ENCODE results near the gene IGSF6. TPM values are rescaled to one million over a fixed set of nuclear protein-coding genes. Genes with fewer than 3 reads are reported as not detected.

Gene IGSF6
- total and polyA plus RNA-seq, 2 of the 4 experiments (the other 2 are of a cell fraction): not detected

DNA sequence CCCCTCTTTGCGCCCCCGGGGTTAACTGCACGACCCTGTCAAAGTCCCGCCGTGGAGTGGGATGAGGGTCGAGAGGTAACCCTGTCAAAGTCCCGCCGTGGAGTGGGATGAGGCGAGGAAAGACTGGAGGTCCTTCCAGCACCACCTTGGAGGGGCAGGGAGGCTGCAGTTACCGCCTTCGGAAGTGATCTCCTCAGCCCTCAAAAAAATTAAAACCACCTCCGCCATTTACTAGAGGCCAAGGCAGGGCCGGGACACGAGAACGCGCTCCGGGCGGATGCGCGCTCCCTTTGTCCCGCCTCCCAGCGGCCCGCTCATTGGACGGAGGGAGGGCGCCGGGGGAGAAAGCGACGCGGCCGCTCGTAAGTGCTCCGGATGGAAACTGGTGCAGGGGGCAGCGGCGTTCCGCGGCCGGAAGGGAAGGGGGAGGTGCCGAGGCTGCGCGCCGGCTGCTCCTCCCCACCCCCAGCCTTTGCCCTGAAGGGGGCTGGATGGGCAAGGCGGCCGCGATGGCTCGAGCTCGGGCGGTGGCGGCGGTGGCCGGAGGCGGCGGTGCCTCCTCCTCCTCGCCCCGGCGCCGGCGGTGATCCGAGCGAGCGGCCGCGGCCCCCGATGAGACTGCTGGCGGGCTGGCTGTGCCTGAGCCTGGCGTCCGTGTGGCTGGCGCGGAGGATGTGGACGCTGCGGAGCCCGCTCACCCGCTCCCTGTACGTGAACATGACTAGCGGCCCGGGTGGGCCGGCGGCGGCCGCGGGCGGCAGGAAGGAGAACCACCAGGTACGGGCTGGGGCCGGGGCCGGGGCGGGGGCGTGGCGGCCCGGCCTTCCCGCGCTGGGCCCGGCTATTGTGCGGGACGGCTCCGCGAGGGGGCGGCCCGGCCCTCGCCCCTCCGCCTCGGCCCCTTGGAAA, 53.0 kb downstream of the IGSF6 start, which contains the start of gene METTL9:
Gene METTL9, plus strand, starts transcription at position 456 of the 909 bp plus-strand sequence. Its CDS starts 157 bp downstream, at position 613.
- H2BK120ac ChIP-seq (ENCODE audit: low read depth, low read length): peak within 1 kb of the TSS; percentile 53
- no peaks in the 10 kb centered on the region for H3K9me1 ChIP-seq (ENCODE audit: insufficient read depth, low read length)
- peak; percentile 93 for DNase-seq
- peak within 1 kb of the TSS; percentile 85 for H3K27ac ChIP-seq (ENCODE audit: insufficient read depth, low read length)
- H4K5ac ChIP-seq (ENCODE audit: low read depth, low read length): peak within 1 kb of the TSS; percentile 89
- BruUV-seq (replicated peaks): no TSS peak
- in situ Hi-C loops (cut with MboI; ENCODE audit: low sequenced_read_pairs) (loop anchor here (10.0 kb wide), 1 partner anchor 55 kb away; the partner anchor contains the start of gene IGSF6), dilution Hi-C loops (cut with HindIII; ENCODE audit: low sequenced_read_pairs, unreplicated experiment) (no loop called here), intact Hi-C loops (cut with micrococcal nuclease) (loop anchor here (5.0 kb wide), 1 partner anchor 67 kb away; no protein-coding TSS in a partner anchor)
- TF ChIP-seq CHD1 (IDR thresholded peaks at IDR 0.05; ENCODE audit: low read depth, low read length) (no peak; the same call in 1 of the 2 replicates), POLR2A (IDR thresholded peaks at IDR 0.05; ENCODE audit: low read depth, low read length) (peak; percentile 74), FOS (IDR thresholded peaks at IDR 0.05; ENCODE audit: low read depth, low read length) (no peak), MXI1 (IDR thresholded peaks at IDR 0.05; ENCODE audit: borderline replicate concordance, low read depth, low read length) (peak; percentile 54), BHLHE40 (IDR thresholded peaks at IDR 0.05; ENCODE audit: low read depth, low read length) (peak; percentile 38; the same call in 1 of the 2 replicates), MAZ (IDR thresholded peaks at IDR 0.05; ENCODE audit: borderline replicate concordance, low read depth, low read length) (peak; percentile 95; the same call in 1 of the 2 replicates)
- CTCF ChIA-PET: no interaction called here
- no peak within 1 kb of the TSS for H2BK20ac ChIP-seq (ENCODE audit: low read depth, low read length)
- H3K4me1 ChIP-seq (ENCODE audit: control insufficient read depth, insufficient read depth, low read length): no peaks in the 10 kb centered on the region; the same call in 1 of the 2 replicates
- peak within 1 kb of the TSS; percentile 99 for H3K4ac ChIP-seq (ENCODE audit: low read depth, low read length)
- peak within 1 kb of the TSS; percentile 99 for H3K14ac ChIP-seq (replicated peaks; ENCODE audit: low read depth, low read length)
- H2AK5ac ChIP-seq (ENCODE audit: low read depth, low read length): peak within 1 kb of the TSS; percentile 87
- no peaks in the 10 kb centered on the region for H3K27me3 ChIP-seq (ENCODE audit: control insufficient read depth, insufficient read depth, low read length)
- H3K4me2 ChIP-seq (ENCODE audit: low read depth, low read length): peak within 1 kb of the TSS; percentile 89
- no peak within 1 kb of the TSS for H2BK15ac ChIP-seq (ENCODE audit: low read depth, low read length)
- peak within 1 kb of the TSS; percentile 98 to 99 for H4K8ac ChIP-seq (ENCODE audit: low read depth in 2 of 2, low read length in 2 of 2)
- H3K23ac ChIP-seq (ENCODE audit: low read depth, low read length): peak within 1 kb of the TSS; percentile 96
- H2AFZ ChIP-seq (replicated peaks; ENCODE audit: low read length, poor library complexity): peak within 1 kb of the TSS; percentile 99
- WGBS, 2 experiments (ENCODE audit: extremely low coverage in 2 of 2, insufficient read length in 1 of 2): 1% methylated on average over 37 of the region's 100 CpGs; no CpG with 5 or more reads in 1 of the 2 experiments
- ATAC-seq (ENCODE audit: low read depth): peak; percentile 96
- POLR2A ChIA-PET (ENCODE audit: unreplicated experiment): no interaction called here
- H2AK9ac ChIP-seq (replicated peaks; ENCODE audit: low read depth, low read length, poor library complexity): peak within 1 kb of the TSS; percentile 96
- H3K56ac ChIP-seq (ENCODE audit: extremely low read depth, insufficient read depth, low read length): peak within 1 kb of the TSS; percentile 91
- no peaks in the 10 kb centered on the region for H3K36me3 ChIP-seq (ENCODE audit: control insufficient read depth, insufficient read depth, low read length)
- no peaks in the 10 kb centered on the region for H3K9me3 ChIP-seq (ENCODE audit: control insufficient read depth, insufficient read depth, low read length)
- peak within 1 kb of the TSS; percentile 88 for H3K9ac ChIP-seq (ENCODE audit: low read depth, low read length)
- H4K91ac ChIP-seq (ENCODE audit: insufficient read depth, low read depth, low read length): peak within 1 kb of the TSS; percentile 96
- H4K20me1 ChIP-seq (ENCODE audit: insufficient read depth, low read length): peaks cover 20% of the 10 kb centered on the region; the same call in 1 of the 2 replicates
- H3K79me1 ChIP-seq (ENCODE audit: low read depth in 1 of 2, low read length in 2 of 2): peaks cover 6 to 30% of the 10 kb centered on the region in 2 experiments; a peak in 3 of 4 replicates
- H2BK5ac ChIP-seq (ENCODE audit: low read depth, low read length, poor library complexity, severe bottlenecking): peak within 1 kb of the TSS; percentile 88
- H3K18ac ChIP-seq (ENCODE audit: low read depth, low read length): peak within 1 kb of the TSS; percentile 73
- H3K4me3 ChIP-seq (ENCODE audit: insufficient read depth, low read depth, low read length): peak within 1 kb of the TSS; percentile 61

Data from IMR-90 (cell line).